Activated B cell treated with CpG ODN at 0.5 μM for 24 hours (primary cell): ENCODE data around the gene TPM1. TPM values are rescaled to one million over a fixed set of nuclear protein-coding genes. Genes with fewer than 3 reads are reported as not detected.
"Not testable (repeated sequence)": the region's sequence is repeated elsewhere in the genome, so short reads cannot be mapped to it uniquely, and the experiment has no call there.

Experiments
- ATAC-seq: fragments of 200-7000 bp; cut with Tn5 transposase; one replicate; pipeline ENCODE4 v1.10.0; 2021; ENCODE audit warnings: low read depth, mild to moderate bottlenecking, moderate library complexity
- CTCF ChIA-PET: fragments of 350-600 bp; sonication (Branson Sonifier 250); formaldehyde crosslinking; loops from one replicate; lab custom pipeline; 2021; ENCODE audit warnings: antibody characterized with exemption; lab: Charles Lee
- POLR2A ChIA-PET: fragments of 350-600 bp; sonication (Branson Sonifier 250); formaldehyde crosslinking; loops from one replicate; lab custom pipeline; 2021; ENCODE audit warnings: antibody characterized with exemption; lab: Charles Lee
- DNase-seq: peaks from one replicate; pipeline ENCODE4 v3.0.0; 2022
- H3K27ac Mint-ChIP-seq: one replicate; pipeline ENCODE4 v1.8.0; 2020; ENCODE audit warnings: mixed read lengths
- H3K27me3 Mint-ChIP-seq: one replicate; pipeline ENCODE4 v1.8.0; 2021; ENCODE audit warnings: mixed read lengths
- H3K36me3 Mint-ChIP-seq: one replicate; pipeline ENCODE4 v1.8.0; 2021; ENCODE audit warnings: low read depth, mixed read lengths
- H3K4me1 Mint-ChIP-seq: one replicate; pipeline ENCODE4 v1.8.0; 2021; ENCODE audit warnings: mixed read lengths
- H3K4me3 Mint-ChIP-seq: one replicate; pipeline ENCODE4 v1.8.0; 2020; ENCODE audit warnings: mild to moderate bottlenecking, mixed read lengths
- H3K9me3 Mint-ChIP-seq: one replicate; pipeline ENCODE4 v1.8.0; 2020; ENCODE audit warnings: mixed read lengths
- intact Hi-C: fragments of 100-400 bp; cut with micrococcal nuclease; formaldehyde crosslinking; loops from one replicate; pipeline ENCODE4 v1.15.1; 2024
- total RNA-seq: library from RNA; stranded (reverse); gene quantifications from 2 replicates; pipeline ENCODE4 v1.2.3, GENCODE V29; 2022
- TF ChIP-seq, protein P1 (sequence below): fragments of 200-600 bp; IDR thresholded peaks from one replicate; pipeline ENCODE4 v1.8.0; 2022; ENCODE audit warnings: antibody characterized with exemption, mild to moderate bottlenecking

The TPM1 gene
- total RNA-seq, result 7.8 TPM in 2 replicates

- CTCF ChIA-PET, result no interaction called here
- Mint-ChIP-seq H3K27ac (no peak within 1 kb of the TSS), H3K36me3 (no peaks in the 10 kb centered on the region), H3K4me3 (peak within 1 kb of the TSS; percentile 67), H3K4me1 (peaks cover 12% of the 10 kb centered on the region), H3K9me3 (no peaks in the 10 kb centered on the region), H3K27me3 (peaks cover 49% of the 10 kb centered on the region)
- POLR2A ChIA-PET, result no interaction called here
- intact Hi-C loops, result no loop called here
- no peak for ATAC-seq
- no peak for DNase-seq
- TF ChIP-seq, protein P1, sequence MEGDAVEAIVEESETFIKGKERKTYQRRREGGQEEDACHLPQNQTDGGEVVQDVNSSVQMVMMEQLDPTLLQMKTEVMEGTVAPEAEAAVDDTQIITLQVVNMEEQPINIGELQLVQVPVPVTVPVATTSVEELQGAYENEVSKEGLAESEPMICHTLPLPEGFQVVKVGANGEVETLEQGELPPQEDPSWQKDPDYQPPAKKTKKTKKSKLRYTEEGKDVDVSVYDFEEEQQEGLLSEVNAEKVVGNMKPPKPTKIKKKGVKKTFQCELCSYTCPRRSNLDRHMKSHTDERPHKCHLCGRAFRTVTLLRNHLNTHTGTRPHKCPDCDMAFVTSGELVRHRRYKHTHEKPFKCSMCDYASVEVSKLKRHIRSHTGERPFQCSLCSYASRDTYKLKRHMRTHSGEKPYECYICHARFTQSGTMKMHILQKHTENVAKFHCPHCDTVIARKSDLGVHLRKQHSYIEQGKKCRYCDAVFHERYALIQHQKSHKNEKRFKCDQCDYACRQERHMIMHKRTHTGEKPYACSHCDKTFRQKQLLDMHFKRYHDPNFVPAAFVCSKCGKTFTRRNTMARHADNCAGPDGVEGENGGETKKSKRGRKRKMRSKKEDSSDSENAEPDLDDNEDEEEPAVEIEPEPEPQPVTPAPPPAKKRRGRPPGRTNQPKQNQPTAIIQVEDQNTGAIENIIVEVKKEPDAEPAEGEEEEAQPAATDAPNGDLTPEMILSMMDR, result no peak
Observed at GRCh38 chr15:63041974-63042876, at the start of gene TPM1. Gene TPM1, plus strand, starts transcription at chr15:63042747. Its CDS starts 83 bp downstream, at chr15:63042830.

DNA sequence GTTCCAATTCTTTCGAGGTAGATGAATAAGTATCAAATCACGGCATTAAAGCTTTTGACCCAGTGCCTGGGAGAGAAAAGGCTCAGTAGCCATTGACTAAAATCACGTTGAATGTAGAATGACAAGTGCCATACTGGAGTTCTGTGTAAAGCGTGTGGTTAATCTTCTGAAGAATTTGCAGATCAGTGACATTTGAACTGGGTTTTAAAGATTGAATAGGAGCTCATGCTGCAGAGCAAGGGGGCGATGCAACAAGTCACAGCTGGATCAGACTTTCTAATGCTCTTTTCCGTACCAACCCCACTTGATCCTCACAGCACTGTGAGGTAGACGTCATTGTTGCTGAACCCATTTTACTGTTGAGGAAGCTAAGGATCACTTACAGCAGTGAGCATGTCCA, 49.5 kb upstream of the TPM1 start:
- no peak for DNase-seq
- CTCF ChIA-PET, result no interaction called here
- H3K4me1 Mint-ChIP-seq, result no peaks in the 10 kb centered on the region
- no peaks in the 10 kb centered on the region for H3K9me3 Mint-ChIP-seq
- no peak overlapping the region for H3K4me3 Mint-ChIP-seq
- TF ChIP-seq, protein P1, result no peak
- no peak for ATAC-seq
- intact Hi-C loops, result no loop called here
- no peak overlapping the region for H3K27ac Mint-ChIP-seq
- peaks cover 27% of the 10 kb centered on the region for H3K27me3 Mint-ChIP-seq
- POLR2A ChIA-PET, result no interaction called here
- no peaks in the 10 kb centered on the region for H3K36me3 Mint-ChIP-seq

GRCh38 chr15:62993632-62994031, 48.9 kb upstream of the TPM1 start:
- intact Hi-C loops, H3K4me1 Mint-ChIP-seq, H3K36me3 Mint-ChIP-seq, CTCF ChIA-PET, H3K4me3 Mint-ChIP-seq, H3K9me3 Mint-ChIP-seq, DNase-seq, H3K27ac Mint-ChIP-seq, POLR2A ChIA-PET, ATAC-seq: not testable (repeated sequence)
- H3K27me3 Mint-ChIP-seq, result peaks cover 27% of the 10 kb centered on the region

GRCh38 chr15:62994439-62994838, 48.1 kb upstream of the TPM1 start:
- Mint-ChIP-seq H3K27ac (no peak overlapping the region), H3K36me3 (no peaks in the 10 kb centered on the region), H3K4me1 (no peaks in the 10 kb centered on the region), H3K9me3 (no peaks in the 10 kb centered on the region), H3K4me3 (no peak overlapping the region), H3K27me3 (peaks cover 29% of the 10 kb centered on the region)
- TF ChIP-seq, protein P1, result no peak
- ChIA-PET POLR2A (no interaction called here), CTCF (no interaction called here)
- DNase-seq, result no peak
- ATAC-seq, result no peak
- intact Hi-C loops, result no loop called here

- H3K36me3 Mint-ChIP-seq, result no peaks in the 10 kb centered on the region
- peaks cover 27% of the 10 kb centered on the region for H3K27me3 Mint-ChIP-seq
- H3K4me3 Mint-ChIP-seq, result no peak overlapping the region
- POLR2A ChIA-PET, result no interaction called here
- H3K4me1 Mint-ChIP-seq, result no peaks in the 10 kb centered on the region
- H3K27ac Mint-ChIP-seq, result no peak overlapping the region
- CTCF ChIA-PET, result no interaction called here
- no peak for ATAC-seq
- no peaks in the 10 kb centered on the region for H3K9me3 Mint-ChIP-seq
- intact Hi-C loops, result no loop called here
- DNase-seq, result no peak
- TF ChIP-seq, protein P1, result no peak
Observed at GRCh38 chr15:62994975-62995681, 47.4 kb upstream of the TPM1 start.
